Stimulated activated CD8-positive, alpha-beta memory T cell treated with anti-CD3 and anti-CD28 coated beads, Interleukin-7, amount 100 ng/mL, for 24 hours (primary cell): Measurements from ENCODE around the gene RAF1.
"Not testable (repeated sequence)": the region's sequence is repeated elsewhere in the genome, so short reads cannot be mapped to it uniquely, and the experiment has no call there.

Experiments used
- DNase-seq: peaks from one replicate; pipeline ENCODE4 v3.0.0-alpha.2; 2020; ENCODE audit warnings: low read depth

The RAF1 gene

GRCh38 chr3:12638105-12638504, 25.8 kb downstream of the RAF1 start:
- DNase-seq, result no peak

- no peak for DNase-seq
Observed at GRCh38 chr3:12633108-12633507, 30.8 kb downstream of the RAF1 start.

- no peak for DNase-seq
Observed at GRCh38 chr3:12632523-12632922, 31.4 kb downstream of the RAF1 start.

GRCh38 chr3:12630843-12631242, 33.1 kb downstream of the RAF1 start:
- DNase-seq, result not testable (repeated sequence)

GRCh38 chr3:12630292-12630691, 33.6 kb downstream of the RAF1 start:
- DNase-seq, result no peak

GRCh38 chr3:12629560-12629959, 34.4 kb downstream of the RAF1 start:
- DNase-seq, result no peak

- no peak for DNase-seq
Observed at GRCh38 chr3:12628813-12629212, 35.1 kb downstream of the RAF1 start.

GRCh38 chr3:12627370-12627769, 36.5 kb downstream of the RAF1 start:
- DNase-seq, result no peak

- DNase-seq, result not testable (repeated sequence)
Observed at GRCh38 chr3:12624964-12625363, 39.0 kb downstream of the RAF1 start.

- no peak for DNase-seq
Observed at GRCh38 chr3:12624056-12624455, 39.9 kb downstream of the RAF1 start.

GRCh38 chr3:12622335-12622734, 41.6 kb downstream of the RAF1 start:
- no peak for DNase-seq

- DNase-seq, result no peak
Observed at GRCh38 chr3:12620729-12621128, 43.2 kb downstream of the RAF1 start.

- DNase-seq, result no peak
Observed at GRCh38 chr3:12620305-12620704, 43.6 kb downstream of the RAF1 start.

- DNase-seq, result no peak
Observed at GRCh38 chr3:12618426-12618825, 45.5 kb downstream of the RAF1 start.

- DNase-seq, result no peak
Observed at GRCh38 chr3:12615266-12615665, 48.7 kb downstream of the RAF1 start.

- DNase-seq, result no peak
Observed at GRCh38 chr3:12613250-12613649, 50.7 kb downstream of the RAF1 start.

- no peak for DNase-seq
Observed at GRCh38 chr3:12612514-12613226, 51.2 kb downstream of the RAF1 start.

- DNase-seq, result no peak
Observed at GRCh38 chr3:12611117-12611516, 52.8 kb downstream of the RAF1 start.

- DNase-seq, result no peak
Observed at GRCh38 chr3:12608376-12608775, 55.5 kb downstream of the RAF1 start.

GRCh38 chr3:12603969-12604368, 59.9 kb downstream of the RAF1 start:
- DNase-seq, result no peak

- no peak for DNase-seq
Observed at GRCh38 chr3:12601072-12601471, 62.8 kb downstream of the RAF1 start.

GRCh38 chr3:12598890-12599289, 65.0 kb downstream of the RAF1 start:
- no peak for DNase-seq

GRCh38 chr3:12593473-12593872, 70.4 kb downstream of the RAF1 start:
- no peak for DNase-seq

- DNase-seq, result no peak
Observed at GRCh38 chr3:12591997-12592715, 71.8 kb downstream of the RAF1 start.
